GM19463 (cell line): ENCODE measurements around the gene FAM107A.

ENCODE experiments used
- ATAC-seq: cut with Tn5 transposase; IDR thresholded peaks from one replicate; pipeline ENCODE4 v1.9.1; 2021; ENCODE audit warnings: mild to moderate bottlenecking, moderate library complexity; ENCODE audit not compliant: unreplicated experiment

Gene FAM107A

GRCh38 chr3:58577269-58577821, at the start of gene FAM107A:
FAM107A (minus strand) TSS chr3:58577391; CDS start chr3:58569860, 7,531 bp downstream.
- ATAC-seq, result no peak

- no peak for ATAC-seq
Observed at GRCh38 chr3:58625196-58625824, 48.1 kb upstream of the FAM107A start.

- no peak for ATAC-seq
Observed at GRCh38 chr3:58624550-58624949, 47.4 kb upstream of the FAM107A start.

GRCh38 chr3:58623961-58624360, 46.8 kb upstream of the FAM107A start:
- ATAC-seq, result no peak

- no peak for ATAC-seq
Observed at GRCh38 chr3:58623478-58623877, 46.3 kb upstream of the FAM107A start.

GRCh38 chr3:58622892-58623291, 45.7 kb upstream of the FAM107A start:
- no peak for ATAC-seq

- ATAC-seq, result no peak
Observed at GRCh38 chr3:58622436-58622835, 45.2 kb upstream of the FAM107A start.

- no peak for ATAC-seq
Observed at GRCh38 chr3:58621086-58621830, 44.1 kb upstream of the FAM107A start.

GRCh38 chr3:58620421-58620820, 43.2 kb upstream of the FAM107A start:
- no peak for ATAC-seq

- no peak for ATAC-seq
Observed at GRCh38 chr3:58617338-58617761, 40.2 kb upstream of the FAM107A start.

- ATAC-seq, result no peak
Observed at GRCh38 chr3:58613236-58614132, 36.3 kb upstream of the FAM107A start.

GRCh38 chr3:58612830-58613229, 35.6 kb upstream of the FAM107A start:
- ATAC-seq, result no peak

DNA sequence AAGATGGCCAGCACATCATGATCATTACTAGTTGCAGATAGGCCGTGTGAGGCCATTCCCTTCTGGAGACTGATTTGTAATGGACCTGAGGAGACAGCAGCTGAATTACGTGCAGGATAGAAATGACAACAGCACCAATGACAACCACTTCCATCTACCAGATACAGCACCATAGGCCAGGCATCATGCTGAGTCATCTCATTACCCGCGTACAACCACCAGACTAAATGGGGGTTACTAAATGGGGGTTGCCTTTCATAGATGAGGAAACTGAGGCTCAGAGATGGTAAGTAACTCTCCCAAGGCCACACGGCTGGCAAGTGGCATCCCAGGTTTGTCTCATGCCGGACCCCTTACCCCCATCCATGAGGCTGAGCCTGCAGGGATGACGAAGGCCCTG, 32.8 kb upstream of the FAM107A start:
- peak; percentile 42 for ATAC-seq

DNA sequence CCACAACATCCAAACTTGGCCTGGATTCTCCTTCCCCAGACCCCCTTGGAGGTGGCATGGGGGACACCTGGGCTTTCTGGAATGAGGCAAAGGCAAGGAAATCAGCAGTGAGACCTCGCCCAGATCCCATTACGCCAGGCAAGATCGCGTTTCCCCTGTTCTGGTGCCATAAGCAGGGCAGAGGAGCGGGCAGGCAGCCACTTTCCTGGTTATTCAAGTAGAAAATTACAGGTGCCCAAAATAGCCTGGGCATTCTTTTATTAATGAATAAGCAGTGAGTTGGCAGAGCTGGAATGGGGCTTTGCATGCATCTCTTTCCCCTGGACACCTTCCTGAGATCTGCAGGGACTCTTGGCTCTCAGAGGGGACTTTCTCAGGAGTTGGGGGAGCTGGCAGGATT, 31.5 kb upstream of the FAM107A start:
- ATAC-seq, result no peak

- peak; percentile 60 for ATAC-seq
Observed at GRCh38 chr3:58607816-58608215, 30.6 kb upstream of the FAM107A start.

GRCh38 chr3:58606693-58607092, 29.5 kb upstream of the FAM107A start:
- ATAC-seq, result no peak

GRCh38 chr3:58604031-58604430, 26.8 kb upstream of the FAM107A start:
- ATAC-seq, result no peak

DNA sequence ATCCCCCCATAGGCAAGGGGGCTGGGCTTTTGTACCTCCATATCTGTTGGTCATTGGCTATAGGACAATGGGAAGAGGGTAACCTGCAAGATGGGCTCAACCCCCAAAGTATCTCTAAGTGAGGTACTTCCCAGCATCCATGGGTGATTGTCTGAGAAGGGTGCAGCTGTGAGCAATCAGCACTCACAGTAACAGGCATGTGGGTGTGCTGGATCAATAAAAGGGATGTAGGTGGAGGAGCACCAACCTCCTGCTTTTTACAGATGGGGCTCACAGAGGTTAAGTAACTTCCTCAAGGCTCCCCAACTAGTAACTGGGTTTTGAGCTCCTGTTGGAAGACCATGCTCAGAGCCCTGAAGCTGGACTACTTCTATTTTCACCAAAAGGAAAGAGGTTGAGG, 26.4 kb upstream of the FAM107A start:
- ATAC-seq, result no peak

DNA sequence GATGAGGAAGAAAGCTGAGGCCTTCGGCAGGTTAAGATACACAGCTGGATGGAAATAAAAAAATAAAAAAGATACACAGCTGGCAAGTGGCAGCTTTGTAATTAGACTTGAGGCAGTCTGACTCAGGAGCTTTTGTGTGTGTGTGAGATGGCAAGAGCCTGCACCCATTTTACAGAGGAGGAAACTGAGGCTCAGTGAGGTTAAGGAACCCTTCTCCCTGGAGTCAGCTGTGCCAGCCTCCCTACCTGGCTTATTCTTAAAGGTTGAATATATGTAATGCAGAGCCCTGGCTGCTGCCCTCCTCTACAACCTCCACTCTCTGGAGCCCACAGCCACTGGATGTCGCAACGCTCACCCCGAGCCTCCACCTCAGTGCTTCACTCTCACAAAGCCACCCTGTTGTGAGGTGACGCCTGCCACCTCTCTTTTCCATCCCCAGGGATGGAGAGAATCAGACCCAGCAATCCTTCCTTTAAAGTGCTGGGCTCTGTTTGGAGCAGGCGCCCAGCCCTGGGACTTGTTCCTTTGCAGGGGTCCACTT, 20.6 kb upstream of the FAM107A start:
- ATAC-seq, result no peak

GRCh38 chr3:58596834-58597518, 19.8 kb upstream of the FAM107A start:
- ATAC-seq, result no peak
